NT2/D1 (cell line): ENCODE measurements around the gene MRPS24.

Experiments
- SUZ12 ChIP-seq: IDR thresholded peaks from 2 replicates; pipeline ENCODE4 v1.6.1; 2011; ENCODE audit not compliant: insufficient read length, insufficient read depth; ENCODE audit errors: extremely low read depth
- YY1 ChIP-seq: IDR thresholded peaks from 2 replicates; pipeline ENCODE4 v1.6.1; 2011; ENCODE audit not compliant: insufficient read length, insufficient read depth
- ZNF274 ChIP-seq: IDR thresholded peaks from 2 replicates; pipeline ENCODE4 v1.6.1; 2011; ENCODE audit warnings: mild to moderate bottlenecking, low read depth, low read length

- TF ChIP-seq YY1 (no peak), ZNF274 (no peak), SUZ12 (no peak)
Observed at GRCh38 chr7:43834463-43835251, 34.7 kb downstream of the MRPS24 start.
